GM10266 (cell line): ENCODE measurements around the gene DNMT3A.
"Not testable (repeated sequence)": the region's sequence is repeated elsewhere in the genome, so short reads cannot be mapped to it uniquely, and the experiment has no call there.

Experiments
- DNase-seq: peaks from one replicate; pipeline ENCODE4 v3.0.0; 2012; ENCODE audit errors: extremely low spot score
- TF ChIP-seq, protein P1 (sequence below): IDR thresholded peaks from 2 replicates; pipeline ENCODE4 v1.5.1; 2012; ENCODE audit warnings: mild to moderate bottlenecking, low read depth; ENCODE audit not compliant: control insufficient read depth, insufficient read depth; ENCODE audit errors: missing control alignments

The DNMT3A gene

DNA sequence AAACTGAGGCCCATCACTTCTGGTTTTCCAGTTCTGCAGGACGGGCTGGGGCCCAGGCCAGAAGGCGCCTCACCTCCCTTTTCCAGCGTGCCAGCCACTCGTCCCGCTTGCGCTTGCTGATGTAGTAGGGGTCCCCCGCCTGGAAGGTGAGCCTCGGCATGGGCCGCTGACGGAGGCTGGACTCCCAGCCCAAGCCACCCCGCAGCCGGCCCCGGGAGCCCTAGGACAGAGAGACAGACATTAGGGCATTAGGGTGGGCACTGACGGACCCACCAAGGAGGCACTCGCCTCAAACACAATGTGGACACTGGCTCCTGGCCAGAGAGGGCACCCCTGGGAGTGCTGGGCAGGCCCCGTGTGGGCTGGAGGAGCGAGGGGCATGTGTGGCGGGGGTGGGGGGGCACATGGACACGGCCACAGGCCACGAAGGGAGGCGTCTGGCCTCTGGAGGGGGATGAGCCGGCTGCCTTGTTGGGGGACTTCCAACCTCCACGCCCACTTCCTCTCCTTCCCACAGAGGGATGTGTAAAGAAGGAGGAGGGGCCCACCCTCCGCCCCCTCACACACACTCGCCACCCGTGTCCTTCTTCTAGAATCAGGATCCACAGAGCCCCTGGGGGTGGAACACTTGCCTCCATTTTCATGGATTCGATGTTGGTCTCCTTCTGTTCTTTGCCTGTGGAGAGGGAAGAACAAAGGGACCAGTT is 66.7 kb downstream of the DNMT3A start:
- TF ChIP-seq, protein P1, sequence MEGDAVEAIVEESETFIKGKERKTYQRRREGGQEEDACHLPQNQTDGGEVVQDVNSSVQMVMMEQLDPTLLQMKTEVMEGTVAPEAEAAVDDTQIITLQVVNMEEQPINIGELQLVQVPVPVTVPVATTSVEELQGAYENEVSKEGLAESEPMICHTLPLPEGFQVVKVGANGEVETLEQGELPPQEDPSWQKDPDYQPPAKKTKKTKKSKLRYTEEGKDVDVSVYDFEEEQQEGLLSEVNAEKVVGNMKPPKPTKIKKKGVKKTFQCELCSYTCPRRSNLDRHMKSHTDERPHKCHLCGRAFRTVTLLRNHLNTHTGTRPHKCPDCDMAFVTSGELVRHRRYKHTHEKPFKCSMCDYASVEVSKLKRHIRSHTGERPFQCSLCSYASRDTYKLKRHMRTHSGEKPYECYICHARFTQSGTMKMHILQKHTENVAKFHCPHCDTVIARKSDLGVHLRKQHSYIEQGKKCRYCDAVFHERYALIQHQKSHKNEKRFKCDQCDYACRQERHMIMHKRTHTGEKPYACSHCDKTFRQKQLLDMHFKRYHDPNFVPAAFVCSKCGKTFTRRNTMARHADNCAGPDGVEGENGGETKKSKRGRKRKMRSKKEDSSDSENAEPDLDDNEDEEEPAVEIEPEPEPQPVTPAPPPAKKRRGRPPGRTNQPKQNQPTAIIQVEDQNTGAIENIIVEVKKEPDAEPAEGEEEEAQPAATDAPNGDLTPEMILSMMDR: no peak
- DNase-seq: peak; percentile 59

DNA sequence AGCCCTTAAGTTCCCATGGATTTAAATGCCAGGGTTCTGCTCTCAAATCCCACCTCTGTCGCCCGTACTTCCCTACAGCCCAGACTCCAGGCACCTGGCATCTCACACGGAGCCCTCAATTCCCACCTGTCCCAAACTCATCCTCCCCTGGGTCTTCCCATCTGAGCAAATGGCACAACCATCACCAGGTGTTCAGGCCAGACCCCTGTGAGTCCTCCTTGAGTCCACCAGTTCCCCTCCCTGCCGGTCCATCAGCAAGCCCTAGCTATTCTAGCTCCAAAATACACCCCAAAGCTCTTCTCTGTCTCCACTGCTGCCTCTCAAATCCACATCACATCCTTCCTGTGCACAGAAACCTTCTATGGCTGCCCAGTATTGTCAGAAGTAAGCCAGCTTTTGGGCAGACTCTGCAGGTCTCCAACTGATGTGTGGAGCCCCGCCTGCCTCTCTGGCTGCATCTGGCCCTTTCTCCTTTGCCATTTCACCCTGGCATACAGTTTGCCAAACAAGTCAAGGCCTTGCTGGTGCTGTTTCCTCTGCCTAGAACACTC is 67.7 kb downstream of the DNMT3A start:
- TF ChIP-seq, protein P1: no peak
- DNase-seq: no peak

DNA sequence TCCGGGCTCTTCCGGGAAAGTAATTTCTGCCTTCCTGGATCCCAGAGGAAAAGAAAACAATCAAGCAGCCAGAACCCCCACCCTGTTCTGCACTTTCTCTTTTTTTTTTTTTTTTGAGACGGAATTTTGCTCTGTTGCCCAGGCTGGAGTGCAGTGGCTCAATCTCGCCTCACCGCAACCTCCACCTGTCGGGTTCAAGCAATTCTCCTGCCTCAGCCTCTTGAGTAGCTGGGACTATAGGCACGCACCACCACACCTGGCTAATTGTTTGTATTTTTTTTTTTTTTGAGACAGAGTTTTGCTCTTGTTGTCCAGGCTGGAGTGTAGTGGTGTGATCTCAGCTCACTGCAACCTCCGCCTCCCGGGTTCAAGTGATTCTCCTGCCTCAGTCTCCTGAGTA is 69.0 kb downstream of the DNMT3A start:
- not testable (repeated sequence) for DNase-seq

DNA sequence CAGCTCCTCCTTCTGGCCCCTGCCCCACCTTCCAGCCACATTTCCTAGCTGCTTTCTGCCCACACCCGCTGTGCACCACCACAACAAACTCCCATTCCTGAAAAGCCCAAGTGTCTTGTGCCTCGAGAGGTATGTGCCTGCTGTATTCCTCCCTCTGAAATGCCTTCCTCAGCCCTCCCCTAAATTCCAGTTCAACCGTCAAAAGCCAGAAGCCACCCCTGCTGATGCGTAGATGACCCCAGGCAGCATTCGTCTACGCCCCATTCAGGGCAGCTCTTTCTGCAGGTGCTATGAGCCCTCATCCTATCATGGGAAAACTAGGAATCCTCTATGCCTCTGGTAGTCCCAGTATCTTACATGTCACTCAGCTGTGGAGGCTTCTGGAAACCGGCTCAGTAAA is 71.7 kb downstream of the DNMT3A start:
- TF ChIP-seq, protein P1: no peak
- DNase-seq: no peak

DNA sequence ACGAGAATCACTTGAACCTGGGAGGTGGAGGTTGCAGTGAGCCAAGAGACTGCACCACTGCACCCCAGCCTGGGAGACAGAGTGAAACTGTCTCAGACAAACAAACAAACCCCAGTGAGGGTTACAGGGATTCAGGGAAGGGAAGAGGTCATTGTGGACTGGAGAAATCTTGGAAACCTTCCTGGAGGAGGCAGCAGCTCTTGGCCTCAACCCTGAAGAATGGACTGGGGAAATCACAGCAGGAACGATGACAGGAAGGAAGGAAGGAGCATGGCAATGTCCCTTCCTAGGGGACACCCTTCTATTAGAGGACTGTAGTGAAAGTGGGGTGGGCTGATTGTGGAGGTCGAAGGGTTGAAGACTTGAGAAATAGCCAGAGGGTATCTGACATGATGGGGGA is 72.5 kb downstream of the DNMT3A start:
- DNase-seq: no peak
- TF ChIP-seq, protein P1: no peak

DNA sequence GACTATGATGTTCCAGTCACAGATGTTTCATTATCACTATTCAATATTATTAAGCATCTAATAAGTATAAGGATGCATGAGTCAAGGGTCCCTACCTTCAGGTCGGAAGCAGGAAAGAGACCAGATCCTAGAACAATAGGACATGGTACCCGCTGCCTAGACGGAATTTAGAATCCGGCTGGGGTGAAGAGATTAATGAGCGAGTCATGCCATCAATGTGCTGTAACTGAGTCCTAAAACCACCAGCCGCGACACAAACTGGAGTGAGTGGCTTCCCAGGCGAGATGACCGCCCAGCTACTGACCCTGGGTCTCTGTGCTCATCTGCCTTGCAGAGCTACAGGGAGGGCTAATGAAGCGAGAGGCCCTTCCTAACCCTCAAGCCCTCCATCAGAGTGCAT is 73.6 kb downstream of the DNMT3A start:
- TF ChIP-seq, protein P1: no peak
- no peak for DNase-seq

DNA sequence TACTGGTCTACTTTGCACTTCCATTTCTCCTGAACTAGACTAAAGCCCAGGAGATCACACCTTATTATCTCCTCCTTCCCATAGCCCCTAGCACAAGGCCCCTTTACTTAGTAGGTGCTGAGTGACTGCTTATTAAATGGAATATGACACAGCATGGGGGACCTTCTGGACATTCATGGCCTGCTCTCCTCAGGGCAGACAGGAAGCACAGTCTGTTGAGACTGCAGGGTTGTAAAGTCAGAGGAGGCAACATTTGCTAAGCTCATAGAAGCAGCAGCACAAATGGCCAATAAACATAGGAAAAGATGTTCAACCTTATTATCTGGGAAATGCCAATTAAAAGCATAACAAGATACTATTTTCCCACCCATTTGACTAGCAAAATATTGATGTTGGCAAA is 75.3 kb downstream of the DNMT3A start:
- no peak for DNase-seq
- TF ChIP-seq, protein P1: no peak
